MM.1S (cell line): ENCODE measurements around the gene RAB11FIP5.

Experiments used
- DNase-seq: peaks from one replicate; pipeline ENCODE4 v3.0.0-alpha.2; 2015
- H2AFZ ChIP-seq: fragments of 300-600 bp; sonication (generic); 2 replicates; pipeline ENCODE4 v1.6.0; 2016; ENCODE audit warnings: antibody characterized with exemption, low read length
- H3F3A ChIP-seq: fragments of 300-600 bp; sonication (generic); 2 replicates; pipeline ENCODE4 v1.6.1; 2016; ENCODE audit warnings: mild to moderate bottlenecking, antibody characterized with exemption, low read length, moderate library complexity, mixed read lengths; ENCODE audit not compliant: insufficient read depth
- H3K27ac ChIP-seq: fragments of 300-600 bp; sonication (generic); 2 replicates; pipeline ENCODE4 v1.5.1; 2016; ENCODE audit warnings: mild to moderate bottlenecking, low read length
- H3K27me3 ChIP-seq: fragments of 300-600 bp; sonication (generic); replicated peaks from 2 replicates; pipeline ENCODE4 v1.6.0; 2016; ENCODE audit warnings: low read length; ENCODE audit not compliant: insufficient read depth
- H3K36me3 ChIP-seq: fragments of 300-600 bp; sonication (generic); replicated peaks from 2 replicates; pipeline ENCODE4 v1.6.1; 2016; ENCODE audit warnings: mild to moderate bottlenecking, low read length, mixed read lengths; ENCODE audit not compliant: insufficient read depth
- H3K4me1 ChIP-seq: fragments of 300-600 bp; sonication (generic); 2 replicates; pipeline ENCODE4 v1.6.1; 2016; ENCODE audit warnings: low read length, mixed read lengths
- H3K4me2 ChIP-seq: fragments of 300-600 bp; sonication (generic); 2 replicates; pipeline ENCODE4 v1.6.0; 2016; ENCODE audit warnings: low read depth, low read length
- H3K4me3 ChIP-seq: fragments of 300-600 bp; sonication (generic); 2 replicates; pipeline ENCODE4 v1.5.1; 2016; ENCODE audit warnings: low read length, mixed read lengths
- H3K79me2 ChIP-seq: fragments of 300-600 bp; sonication (generic); 2 replicates; pipeline ENCODE4 v1.6.1; 2016; ENCODE audit warnings: mixed run types, low read length, mixed read lengths
- H3K9ac ChIP-seq: fragments of 300-600 bp; sonication (generic); 2 replicates; pipeline ENCODE4 v1.6.1; 2016; ENCODE audit warnings: low read length, mixed read lengths
- H3K9me2 ChIP-seq: fragments of 300-600 bp; sonication (generic); replicated peaks from 2 replicates; pipeline ENCODE4 v1.6.1; 2016; ENCODE audit warnings: mild to moderate bottlenecking, low read length, mixed read lengths; ENCODE audit not compliant: insufficient read depth
- H3K9me3 ChIP-seq: fragments of 300-600 bp; sonication (generic); replicated peaks from 2 replicates; pipeline ENCODE4 v1.6.1; 2016; ENCODE audit warnings: mild to moderate bottlenecking, low read length, mixed read lengths; ENCODE audit not compliant: insufficient read depth
- H4K20me1 ChIP-seq: fragments of 300-600 bp; sonication (generic); 2 replicates; pipeline ENCODE4 v1.6.1; 2016; ENCODE audit warnings: mild to moderate bottlenecking, low read length, moderate library complexity, mixed read lengths; ENCODE audit not compliant: insufficient read depth
- EZH2 ChIP-seq: fragments of 300-600 bp; sonication (generic); optimal IDR thresholded peaks from 2 replicates; pipeline ENCODE3; 2017; ENCODE audit warnings: low read depth, mild to moderate bottlenecking, antibody characterized with exemption, low read length, mixed read lengths
- EZH2phosphoT487 ChIP-seq: fragments of 300-600 bp; sonication (generic); IDR thresholded peaks from 2 replicates; pipeline ENCODE4 v1.6.1; 2018; ENCODE audit warnings: antibody characterized with exemption, low read length
- TF ChIP-seq, protein P1 (sequence below): fragments of 300-600 bp; sonication (generic); IDR thresholded peaks from 2 replicates; pipeline ENCODE4 v1.5.1; 2016; ENCODE audit warnings: antibody characterized with exemption, low read length, mixed read lengths

Gene RAB11FIP5

GRCh38 chr2:73117441-73117840, 4.7 kb upstream of the RAB11FIP5 start:
- no peaks in the 10 kb centered on the region for H3K27me3 ChIP-seq
- H3K4me3 ChIP-seq: no peak overlapping the region
- no peaks in the 10 kb centered on the region for H3K4me1 ChIP-seq
- H3F3A ChIP-seq: peaks cover 11% of the 10 kb centered on the region
- H3K9me3 ChIP-seq: no peaks in the 10 kb centered on the region
- no peaks in the 10 kb centered on the region for H4K20me1 ChIP-seq
- no peaks in the 10 kb centered on the region for H3K9me2 ChIP-seq
- H3K79me2 ChIP-seq: no peaks in the 10 kb centered on the region
- no peak for TF ChIP-seq EZH2phosphoT487
- TF ChIP-seq, protein P1, sequence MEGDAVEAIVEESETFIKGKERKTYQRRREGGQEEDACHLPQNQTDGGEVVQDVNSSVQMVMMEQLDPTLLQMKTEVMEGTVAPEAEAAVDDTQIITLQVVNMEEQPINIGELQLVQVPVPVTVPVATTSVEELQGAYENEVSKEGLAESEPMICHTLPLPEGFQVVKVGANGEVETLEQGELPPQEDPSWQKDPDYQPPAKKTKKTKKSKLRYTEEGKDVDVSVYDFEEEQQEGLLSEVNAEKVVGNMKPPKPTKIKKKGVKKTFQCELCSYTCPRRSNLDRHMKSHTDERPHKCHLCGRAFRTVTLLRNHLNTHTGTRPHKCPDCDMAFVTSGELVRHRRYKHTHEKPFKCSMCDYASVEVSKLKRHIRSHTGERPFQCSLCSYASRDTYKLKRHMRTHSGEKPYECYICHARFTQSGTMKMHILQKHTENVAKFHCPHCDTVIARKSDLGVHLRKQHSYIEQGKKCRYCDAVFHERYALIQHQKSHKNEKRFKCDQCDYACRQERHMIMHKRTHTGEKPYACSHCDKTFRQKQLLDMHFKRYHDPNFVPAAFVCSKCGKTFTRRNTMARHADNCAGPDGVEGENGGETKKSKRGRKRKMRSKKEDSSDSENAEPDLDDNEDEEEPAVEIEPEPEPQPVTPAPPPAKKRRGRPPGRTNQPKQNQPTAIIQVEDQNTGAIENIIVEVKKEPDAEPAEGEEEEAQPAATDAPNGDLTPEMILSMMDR: no peak
- TF ChIP-seq EZH2: no peak
- H3K9ac ChIP-seq: no peak overlapping the region
- no peak overlapping the region for H2AFZ ChIP-seq
- H3K4me2 ChIP-seq: no peak overlapping the region
- H3K27ac ChIP-seq: no peak overlapping the region
- no peak for DNase-seq
- no peaks in the 10 kb centered on the region for H3K36me3 ChIP-seq

DNA sequence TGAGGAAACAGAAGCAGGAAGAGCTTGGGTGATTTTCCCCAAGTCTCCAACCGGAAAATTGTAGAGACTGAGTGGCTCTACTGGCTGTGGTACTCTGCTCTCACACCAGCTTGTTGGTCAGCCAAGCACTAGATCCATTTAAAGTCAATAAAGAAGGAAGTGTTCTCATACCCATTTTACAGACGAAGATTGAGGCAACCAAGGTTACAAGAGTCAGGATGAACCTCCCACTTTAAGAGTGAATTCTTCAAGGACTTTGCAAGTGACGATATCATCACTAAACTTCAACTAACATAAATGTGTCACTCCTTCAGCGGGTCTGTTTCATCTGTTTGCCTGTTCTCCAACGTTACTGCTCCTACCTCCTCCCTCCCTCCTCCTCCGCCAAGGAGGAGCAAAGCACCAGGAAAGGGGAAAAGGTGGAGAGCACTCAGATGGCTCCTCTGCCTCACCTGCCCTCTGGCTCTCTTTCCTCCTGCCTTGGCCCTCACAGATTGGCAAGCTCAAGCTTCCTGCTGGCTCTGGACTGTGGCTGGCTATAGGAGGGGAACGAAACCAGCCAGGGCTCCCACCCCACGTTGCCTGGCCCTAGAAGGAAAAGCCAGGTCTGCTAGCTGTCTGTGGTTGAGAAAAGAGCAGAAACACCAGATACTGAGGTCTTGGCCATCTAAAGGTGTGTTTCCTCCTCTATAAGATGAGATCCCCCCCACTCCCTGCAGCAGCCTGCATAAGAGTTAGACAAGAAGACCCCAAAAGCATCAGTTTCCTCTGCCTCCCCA, 3.6 kb upstream of the RAB11FIP5 start:
- Histone ChIP-seq H3F3A (peaks cover 18% of the 10 kb centered on the region), H3K79me2 (peaks cover 8% of the 10 kb centered on the region), H3K9me2 (no peaks in the 10 kb centered on the region), H3K4me1 (0 out of 2 replicates have a peak, but pooled peaks cover 2% of the 10 kb centered on the region), H3K36me3 (no peaks in the 10 kb centered on the region), H3K27ac (no peak overlapping the region), H4K20me1 (no peaks in the 10 kb centered on the region), H3K4me2 (no peak overlapping the region), H3K9ac (no peak overlapping the region), H3K9me3 (no peaks in the 10 kb centered on the region), H3K27me3 (no peaks in the 10 kb centered on the region), H3K4me3 (no peak overlapping the region), H2AFZ (no peak overlapping the region)
- no peak for TF ChIP-seq EZH2
- no peak for TF ChIP-seq EZH2phosphoT487
- TF ChIP-seq, protein P1: no peak
- DNase-seq: no peak

GRCh38 chr2:73114273-73114867, 1.6 kb upstream of the RAB11FIP5 start:
- H3K4me2 ChIP-seq: no peak overlapping the region

More at GRCh38 chr2:73114273-73114867, 1.6 kb upstream of the RAB11FIP5 start:
- Histone ChIP-seq H3K9me2 (no peaks in the 10 kb centered on the region), H3K27me3 (no peaks in the 10 kb centered on the region), H3K36me3 (no peaks in the 10 kb centered on the region), H2AFZ (no peak overlapping the region), H3K4me3 (no peak overlapping the region), H3K27ac (no peak overlapping the region), H3K9ac (no peak overlapping the region), H4K20me1 (no peaks in the 10 kb centered on the region), H3K4me1 (0 out of 2 replicates have a peak, but pooled peaks cover 6% of the 10 kb centered on the region), H3F3A (peaks cover 19% of the 10 kb centered on the region), H3K9me3 (no peaks in the 10 kb centered on the region), H3K79me2 (peaks cover 28% of the 10 kb centered on the region)
- DNase-seq: no peak
- TF ChIP-seq, protein P1: no peak
- TF ChIP-seq EZH2: no peak
- TF ChIP-seq EZH2phosphoT487: no peak
